ENCODE measurements around the gene SRC. TPM values are rescaled to one million over a fixed set of nuclear protein-coding genes. Genes with fewer than 3 reads are reported as not detected.

The SRC gene
- total RNA-seq, 4 donors from 2014 or later = 15.1 to 29.3 (median 19.7) TPM

- TF ChIP-seq CTCF (IDR thresholded peaks at IDR 0.05) = no peak
- no peak for ATAC-seq (ENCODE audit: low FRiP score)
- no peak for DNase-seq (ENCODE audit: low spot score)
Observed at GRCh38 chr20:37416100-37416847, 70.3 kb downstream of the SRC start.

- no peak for TF ChIP-seq CTCF (IDR thresholded peaks at IDR 0.05)
- ATAC-seq (ENCODE audit: low FRiP score) = no peak
- DNase-seq (ENCODE audit: low spot score) = no peak
Observed at GRCh38 chr20:37416848-37417616, 71.1 kb downstream of the SRC start.

- DNase-seq (ENCODE audit: low spot score) (no peak), ATAC-seq (ENCODE audit: low FRiP score) (no peak)
- no peak for TF ChIP-seq CTCF (IDR thresholded peaks at IDR 0.05)
Observed at GRCh38 chr20:37417617-37418467, 71.9 kb downstream of the SRC start.

GRCh38 chr20:37418591-37419109 is 72.7 kb downstream of the SRC start:
- ATAC-seq (ENCODE audit: low FRiP score) (no peak), DNase-seq (ENCODE audit: low spot score) (no peak)
- TF ChIP-seq CTCF (IDR thresholded peaks at IDR 0.05) = no peak

GRCh38 chr20:37419307-37419706 is 73.4 kb downstream of the SRC start:
- DNase-seq (ENCODE audit: low spot score) (no peak), ATAC-seq (ENCODE audit: low FRiP score) (no peak)
- TF ChIP-seq CTCF (IDR thresholded peaks at IDR 0.05) = no peak

- TF ChIP-seq CTCF (IDR thresholded peaks at IDR 0.05) = no peak
- no peak for ATAC-seq (ENCODE audit: low FRiP score)
- DNase-seq (ENCODE audit: low spot score) = no peak
Observed at GRCh38 chr20:37419774-37420542, 74.0 kb downstream of the SRC start.
